NOMO-1 (cell line): ENCODE data around the gene RPS6KA2.

Experiments
- DNase-seq, 2 experiments: peaks; one replicate each; lab custom pipeline; 2025; ENCODE audit not compliant: unreplicated experiment in 2 of 2; lab: John Stamatoyannopoulos, UW

RPS6KA2 gene

DNA sequence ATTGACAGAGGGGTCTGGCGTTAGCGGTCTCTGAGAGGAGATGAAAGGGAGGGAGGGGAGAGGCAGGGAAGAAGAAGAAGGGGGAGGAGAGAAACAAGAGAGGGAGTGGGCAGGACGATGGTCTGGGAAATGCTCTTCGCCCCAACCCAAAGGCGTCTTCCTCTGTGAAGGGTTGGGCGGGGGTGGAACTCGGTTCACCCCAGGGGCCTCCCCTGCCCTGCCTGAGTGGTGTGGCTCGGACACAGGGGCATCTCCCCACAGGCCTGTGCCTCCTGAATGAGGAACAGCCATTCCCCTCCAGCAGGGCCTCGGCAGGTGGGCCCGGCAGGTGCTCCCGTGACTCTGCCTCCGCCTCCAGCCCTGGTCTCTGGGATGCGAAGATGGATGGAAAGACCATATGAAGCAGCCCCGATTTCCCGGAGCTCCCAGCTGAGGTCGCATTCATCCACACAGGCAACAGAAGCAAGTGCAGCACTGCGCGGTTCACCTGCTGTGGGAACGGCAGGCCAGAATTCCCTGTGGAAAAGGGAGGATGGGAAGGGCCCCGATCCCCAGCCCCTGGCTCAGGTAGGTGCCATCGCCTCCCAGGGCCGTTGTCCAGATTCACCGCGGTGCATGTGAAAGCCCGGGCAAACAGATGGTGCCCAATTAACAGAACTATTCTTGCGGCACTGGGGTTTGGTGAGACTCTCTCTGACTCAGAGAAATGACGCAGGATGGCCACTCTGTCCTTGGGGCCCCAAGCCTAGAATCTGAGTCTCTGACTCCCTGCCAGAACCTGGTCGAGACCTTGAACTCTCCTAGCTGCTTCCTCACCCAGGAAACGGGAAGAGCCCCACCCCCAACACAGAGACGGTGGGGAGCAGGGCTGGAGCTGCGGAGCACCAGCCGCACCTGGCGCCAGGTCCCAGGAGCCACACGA, 29.4 kb upstream of the RPS6KA2 start:
- no peak for DNase-seq

- no peak for DNase-seq
Measured at GRCh38 chr6:166655713-166656229, 28.7 kb upstream of the RPS6KA2 start.

- DNase-seq: no peak
Measured at GRCh38 chr6:166655251-166655650, 28.2 kb upstream of the RPS6KA2 start.

DNA sequence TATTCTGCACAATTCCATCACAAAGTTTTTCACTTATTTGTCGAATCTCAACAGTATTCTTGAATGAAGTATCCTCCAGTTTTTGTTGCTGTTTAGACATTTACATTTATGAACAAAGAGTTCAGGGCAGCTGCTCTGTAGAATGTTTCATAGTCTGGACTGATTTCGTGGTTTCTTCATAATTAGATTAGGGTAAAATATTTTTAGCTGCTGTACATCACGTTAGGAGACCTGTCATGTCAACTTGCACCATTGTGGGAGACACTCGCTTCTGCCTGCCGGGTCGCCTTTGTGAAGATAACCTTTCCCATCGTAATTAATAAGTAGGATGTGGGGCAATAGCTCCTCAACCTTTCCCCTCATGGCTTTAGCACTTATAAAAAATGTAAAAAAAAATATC, 27.5 kb upstream of the RPS6KA2 start:
- DNase-seq: no peak

DNA sequence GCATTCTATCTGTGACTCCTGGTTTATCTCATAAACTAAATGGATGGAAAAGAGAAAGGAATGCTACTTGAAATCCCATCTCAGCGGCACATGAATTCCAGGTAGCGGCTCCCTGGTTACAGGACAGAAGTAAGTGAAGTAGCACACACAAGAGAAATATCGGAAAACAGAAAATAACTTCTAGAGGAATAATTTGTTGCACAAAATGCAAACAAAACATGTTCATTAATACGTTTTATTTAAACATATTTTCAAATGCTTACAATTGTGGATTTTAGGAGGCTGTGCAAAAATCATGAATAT, 26.5 kb upstream of the RPS6KA2 start:
- no peak for DNase-seq

DNA sequence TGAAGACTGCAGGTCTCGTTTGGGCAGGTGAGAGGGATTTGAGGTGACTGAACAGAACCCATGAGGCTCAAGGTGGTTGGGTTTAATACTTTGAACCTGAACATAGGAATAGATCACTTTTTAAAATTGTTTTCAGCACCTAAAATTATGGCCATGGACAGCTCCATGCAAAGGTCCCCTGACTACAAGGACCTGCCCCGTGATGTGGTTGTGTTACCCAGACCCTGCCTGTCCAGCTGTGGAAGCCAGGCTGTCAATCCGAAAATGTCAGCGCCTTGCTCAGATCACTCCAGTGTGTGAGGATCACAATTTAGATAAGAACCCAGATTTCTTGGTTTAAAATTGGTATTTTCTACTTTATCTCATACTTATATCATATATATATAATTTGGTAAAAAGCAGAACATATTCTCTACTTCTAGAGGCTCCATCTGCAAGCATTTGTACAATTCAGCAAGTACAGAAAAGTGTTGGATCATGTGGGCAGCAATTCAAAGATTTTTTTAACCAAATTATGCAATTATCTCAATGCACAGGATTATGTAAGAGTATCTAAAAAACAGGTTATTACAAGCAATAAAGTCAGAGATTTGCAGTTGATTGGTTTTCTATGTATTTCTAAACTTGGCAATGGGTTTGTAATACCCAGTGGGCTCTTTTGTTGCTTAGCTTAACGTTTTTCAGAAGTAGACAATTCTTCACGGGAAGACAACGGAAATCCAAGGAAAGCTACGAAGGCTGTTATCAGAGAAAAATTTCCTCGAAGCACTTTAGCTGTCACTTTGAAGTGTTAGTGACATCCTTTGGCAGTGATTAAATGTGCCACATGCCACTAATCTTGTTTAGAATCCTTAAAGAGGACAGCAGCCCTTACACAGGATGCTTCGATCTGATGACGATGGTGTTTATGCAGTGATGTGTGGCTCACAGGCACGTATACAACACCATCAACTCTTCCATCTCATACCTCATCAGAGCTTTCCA, 24.1 kb upstream of the RPS6KA2 start:
- no peak for DNase-seq

GRCh38 chr6:166650047-166650446, 23.0 kb upstream of the RPS6KA2 start:
- DNase-seq: no peak

DNA sequence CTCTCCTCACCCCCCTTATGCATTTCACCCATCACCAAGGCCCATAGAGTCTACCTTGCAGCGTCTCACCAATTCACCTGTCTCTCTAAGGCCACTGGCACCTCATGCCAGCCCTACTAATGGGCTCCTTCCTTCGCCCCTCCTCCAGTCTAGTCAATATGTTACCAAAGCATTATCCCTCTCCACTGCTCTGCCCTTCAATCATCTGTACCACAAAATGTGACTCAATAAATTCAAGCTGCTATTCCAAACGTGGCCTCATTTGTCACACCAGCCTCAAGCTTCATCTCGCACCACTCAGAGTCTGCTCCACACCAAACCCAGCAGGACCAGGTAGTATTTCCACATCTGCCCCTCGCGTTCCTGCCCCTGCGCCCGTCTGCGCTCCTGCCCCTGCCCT, 21.8 kb upstream of the RPS6KA2 start:
- no peak for DNase-seq

GRCh38 chr6:166647896-166648295, 20.8 kb upstream of the RPS6KA2 start:
- DNase-seq: no peak

- DNase-seq: no peak
Measured at GRCh38 chr6:166646716-166647115, 19.7 kb upstream of the RPS6KA2 start.

DNA sequence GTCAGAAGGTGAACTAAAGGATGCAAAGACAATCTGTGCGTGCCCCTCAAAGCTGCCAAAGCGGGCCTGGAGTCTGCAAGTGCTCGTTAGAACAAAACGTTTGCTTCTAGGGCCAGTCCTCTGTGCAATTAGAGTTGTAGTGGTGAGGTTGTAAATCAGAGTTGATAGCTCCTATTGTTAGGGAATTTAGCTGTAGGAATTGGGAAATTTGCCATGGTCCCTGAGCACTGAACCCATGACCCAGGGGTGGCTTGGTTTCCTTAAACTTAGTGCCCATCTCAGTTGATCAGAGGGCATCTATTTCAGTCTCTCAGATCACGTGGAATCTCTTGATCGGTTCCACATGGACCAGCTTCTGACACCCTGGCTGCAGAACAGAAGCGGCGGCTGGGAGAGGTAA, 18.8 kb upstream of the RPS6KA2 start:
- no peak for DNase-seq

DNA sequence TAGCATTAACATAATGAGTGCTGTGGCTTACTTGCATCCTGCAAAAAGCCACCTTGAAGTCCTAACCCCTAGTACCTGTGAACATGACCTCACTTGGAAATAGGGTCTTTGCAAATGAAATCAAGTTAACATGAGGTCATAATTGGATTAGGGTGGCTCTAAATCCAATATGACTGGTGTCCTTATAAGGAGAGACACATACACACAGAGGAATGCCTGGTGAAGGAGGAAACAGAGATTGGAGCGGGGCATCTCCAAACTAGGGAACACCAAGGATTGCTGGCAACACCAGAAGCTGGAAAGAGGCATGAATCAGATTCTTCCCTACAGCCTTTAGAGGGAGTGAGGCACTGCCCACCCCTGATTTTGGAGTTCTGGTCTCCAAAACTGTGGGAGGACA, 17.6 kb upstream of the RPS6KA2 start:
- no peak for DNase-seq

GRCh38 chr6:166643891-166644590, 17.0 kb upstream of the RPS6KA2 start:
- no peak for DNase-seq

GRCh38 chr6:166642646-166643045, 15.6 kb upstream of the RPS6KA2 start:
- DNase-seq: no peak

DNA sequence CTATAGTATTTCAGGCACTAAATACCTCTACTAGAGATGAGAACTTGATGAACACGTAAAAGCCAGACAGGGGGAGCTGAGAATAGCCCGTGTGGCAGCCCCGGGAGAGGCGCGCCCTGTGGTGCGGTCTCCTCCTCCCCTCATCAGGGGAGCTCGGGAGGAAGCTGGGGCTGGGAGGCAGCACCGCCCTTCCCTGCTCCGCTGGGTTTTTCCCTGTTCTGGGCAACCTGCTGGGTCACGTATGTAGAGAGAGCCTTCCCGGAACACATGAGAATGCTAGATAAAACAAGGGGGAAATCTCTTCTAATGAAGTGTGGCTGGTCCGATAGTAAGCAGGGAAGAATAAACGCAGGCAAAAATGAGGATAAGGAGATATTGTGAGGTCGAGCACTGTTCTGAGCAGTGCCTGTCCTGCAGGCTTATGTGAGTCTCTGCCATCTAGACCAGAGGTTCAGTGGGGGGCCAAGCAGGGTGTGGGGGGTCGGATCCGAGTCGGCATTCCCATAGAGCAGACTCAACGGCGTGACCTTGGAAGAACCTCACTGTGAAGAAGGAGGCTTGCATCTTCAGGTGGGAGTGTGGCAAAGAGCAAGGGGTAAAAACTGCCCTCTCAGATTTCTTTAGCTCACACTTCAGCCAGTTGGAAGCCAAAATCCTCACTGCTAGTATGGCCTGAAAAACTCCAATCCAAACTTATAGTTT, 13.4 kb upstream of the RPS6KA2 start:
- DNase-seq: no peak

DNA sequence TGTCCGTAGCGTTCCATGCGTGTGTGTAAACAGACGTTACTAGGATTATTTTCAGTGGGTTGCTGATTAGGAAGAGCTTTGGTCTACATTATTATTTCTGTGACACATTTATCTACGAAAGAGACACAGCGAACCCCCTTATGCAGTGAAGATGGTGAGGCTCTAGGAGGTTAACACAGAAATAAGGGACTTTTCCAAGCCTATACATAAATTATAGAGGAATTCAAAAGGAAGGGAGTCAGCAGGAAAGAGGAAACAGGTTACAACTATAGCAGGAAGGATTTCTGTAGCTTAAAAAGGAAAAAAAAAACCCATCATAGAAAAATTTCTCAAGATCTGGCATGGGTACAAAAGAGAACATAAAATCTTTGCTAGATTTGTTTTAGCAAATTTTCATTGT, 12.9 kb upstream of the RPS6KA2 start:
- DNase-seq: no peak

DNA sequence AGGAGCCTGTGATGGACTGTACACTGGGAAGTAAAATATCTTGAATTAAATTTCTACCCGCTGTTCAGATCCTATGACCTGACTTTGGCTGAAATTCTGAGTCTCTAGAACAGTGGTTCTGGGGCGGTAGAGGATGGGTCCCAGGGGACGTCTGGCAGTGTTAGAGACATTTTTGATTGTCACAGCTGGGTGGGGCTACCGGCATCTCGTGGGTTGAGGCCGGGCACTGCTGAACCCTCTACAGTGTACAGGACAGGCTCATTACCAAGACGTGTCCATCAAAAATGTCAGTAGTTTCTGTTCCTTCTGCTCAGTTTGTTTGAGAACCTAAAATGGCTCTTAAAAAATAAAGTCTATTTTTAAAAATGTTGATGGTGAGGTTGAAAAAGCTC, 11.5 kb upstream of the RPS6KA2 start:
- DNase-seq: peak in 1 of 2 experiments; percentile 5

DNA sequence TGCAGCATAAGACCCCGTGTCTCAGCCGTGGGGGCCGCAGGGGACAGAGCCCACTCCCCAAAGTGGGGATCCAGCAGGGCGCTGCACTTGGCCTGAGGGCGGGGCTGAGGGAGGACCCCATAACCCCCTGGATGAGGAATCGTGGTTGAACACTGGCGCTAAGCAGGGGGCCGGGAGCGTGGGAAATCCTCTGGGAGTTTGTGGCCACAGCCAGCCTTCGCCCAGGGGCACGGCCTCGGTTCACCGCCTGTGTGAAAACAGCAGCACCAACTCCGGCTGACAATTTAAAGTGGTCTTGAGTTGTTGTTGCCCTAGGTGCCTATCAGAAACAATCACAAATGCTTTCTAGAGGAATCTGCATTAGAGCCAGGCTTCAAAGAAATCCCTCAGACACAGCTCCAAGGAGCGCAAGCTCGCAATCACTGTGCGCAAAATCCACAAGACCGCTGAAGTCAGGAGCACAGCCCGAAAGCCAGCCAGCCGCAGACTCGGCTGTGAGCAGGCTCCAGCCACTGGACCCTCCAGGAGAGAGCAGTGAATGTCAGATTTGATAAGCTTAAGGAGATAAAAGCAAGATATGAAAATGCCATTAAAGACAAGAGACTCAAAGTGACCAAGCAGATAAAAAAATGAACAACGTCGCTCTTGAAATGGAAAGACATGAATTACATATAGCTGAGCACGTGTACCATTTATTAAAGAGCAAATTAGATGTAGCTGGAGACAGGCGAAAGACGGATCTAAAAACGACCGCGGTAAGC, 10.9 kb upstream of the RPS6KA2 start:
- DNase-seq: no peak

- no peak for DNase-seq
Measured at GRCh38 chr6:166636934-166637333, 9.9 kb upstream of the RPS6KA2 start.
